GM19099 (cell line): ENCODE results near the gene THADA.

ENCODE experiments used
- POLR2A ChIP-seq: IDR thresholded peaks from 3 replicates; pipeline ENCODE4 v1.6.1; 2011; ENCODE audit warnings: low read depth; ENCODE audit not compliant: insufficient read length; ENCODE audit errors: extremely low read depth

Gene THADA

GRCh38 chr2:43611987-43612894, 16.4 kb upstream of the THADA start:
- no peak for TF ChIP-seq POLR2A

- TF ChIP-seq POLR2A = no peak
These were observed 14.5 kb upstream of the THADA start for GRCh38 chr2:43610361-43610760.

- no peak for TF ChIP-seq POLR2A
These were observed 13.6 kb upstream of the THADA start for GRCh38 chr2:43609290-43609918.

- TF ChIP-seq POLR2A = no peak
These were observed 10.0 kb upstream of the THADA start for GRCh38 chr2:43605851-43606250.

- no peak for TF ChIP-seq POLR2A
These were observed 9.3 kb upstream of the THADA start for GRCh38 chr2:43605079-43605655.

GRCh38 chr2:43604674-43605073, 8.8 kb upstream of the THADA start:
- TF ChIP-seq POLR2A = no peak

- TF ChIP-seq POLR2A = no peak
These were observed 963 bp downstream of the THADA start for GRCh38 chr2:43594875-43595274.

GRCh38 chr2:43593254-43593653, 2.6 kb downstream of the THADA start:
- TF ChIP-seq POLR2A = no peak

GRCh38 chr2:43592443-43592842, 3.4 kb downstream of the THADA start:
- TF ChIP-seq POLR2A = no peak

GRCh38 chr2:43585708-43586107, 10.1 kb downstream of the THADA start:
- TF ChIP-seq POLR2A = no peak

- TF ChIP-seq POLR2A = no peak
These were observed 16.4 kb downstream of the THADA start for GRCh38 chr2:43579275-43579981.

GRCh38 chr2:43576981-43577892, 18.6 kb downstream of the THADA start:
- no peak for TF ChIP-seq POLR2A

GRCh38 chr2:43572244-43572643, 23.6 kb downstream of the THADA start:
- no peak for TF ChIP-seq POLR2A

- no peak for TF ChIP-seq POLR2A
These were observed 25.9 kb downstream of the THADA start for GRCh38 chr2:43569921-43570320.
